ENCODE data around the gene GTF3C2. TPM values are rescaled to one million over a fixed set of nuclear protein-coding genes. Genes with fewer than 3 reads are reported as not detected.

The GTF3C2 gene
- total RNA-seq, 1 donor from 2014 or later, result 19.2 TPM

GRCh38 chr2:27373567-27373966 is 17.0 kb upstream of the GTF3C2 start:
- Histone ChIP-seq H3K27me3 (ENCODE audit: control insufficient read depth, insufficient read depth, low read length) (no peaks in the 10 kb centered on the region), H3K4me3 (ENCODE audit: low read depth, low read length) (no peak overlapping the region), H3K36me3 (ENCODE audit: control insufficient read depth, insufficient read depth, low read length) (peaks cover 28% of the 10 kb centered on the region)
- TF ChIP-seq CTCF (IDR thresholded peaks at IDR 0.05; ENCODE audit: insufficient read depth, low read length, severe bottlenecking), result no peak
- DNase-seq (ENCODE audit: low read depth) (no peak), FAIRE-seq (no peak)

- H3K27me3 ChIP-seq (ENCODE audit: control insufficient read depth, insufficient read depth, low read length), result no peaks in the 10 kb centered on the region
- H3K36me3 ChIP-seq (ENCODE audit: control insufficient read depth, insufficient read depth, low read length), result peaks cover 29% of the 10 kb centered on the region
- FAIRE-seq, result no peak
These were observed 16.4 kb upstream of the GTF3C2 start for GRCh38 chr2:27372937-27373336.

GRCh38 chr2:27370816-27371620 is 14.5 kb upstream of the GTF3C2 start:
- Histone ChIP-seq H3K36me3 (ENCODE audit: control insufficient read depth, insufficient read depth, low read length) (peaks cover 34% of the 10 kb centered on the region), H3K4me3 (ENCODE audit: low read depth, low read length) (peak overlapping the region; percentile 98), H3K27me3 (ENCODE audit: control insufficient read depth, insufficient read depth, low read length) (no peaks in the 10 kb centered on the region)
- DNase-seq (ENCODE audit: low read depth), result peak; percentile 47
- no peak for TF ChIP-seq CTCF (IDR thresholded peaks at IDR 0.05; ENCODE audit: insufficient read depth, low read length, severe bottlenecking)
- FAIRE-seq, result no peak

More at GRCh38 chr2:27372937-27373336, 16.4 kb upstream of the GTF3C2 start:
- no peak for TF ChIP-seq CTCF (IDR thresholded peaks at IDR 0.05; ENCODE audit: insufficient read depth, low read length, severe bottlenecking)
- DNase-seq (ENCODE audit: low read depth), result no peak
- H3K4me3 ChIP-seq (ENCODE audit: low read depth, low read length), result no peak overlapping the region

GRCh38 chr2:27370026-27370815 is 13.7 kb upstream of the GTF3C2 start, which contains the start of the genes EIF2B4 and SNX17:
Gene EIF2B4 (minus strand): TSS chr2:27370338. CDS start chr2:27370314, 24 bp downstream.
Gene SNX17 (plus strand): TSS chr2:27370616. CDS start chr2:27370744, 128 bp downstream.
- Histone ChIP-seq H3K36me3 (ENCODE audit: control insufficient read depth, insufficient read depth, low read length) (peaks cover 29% of the 10 kb centered on the region), H3K4me3 (ENCODE audit: low read depth, low read length) (peak within 1 kb of the TSS; percentile 98), H3K27me3 (ENCODE audit: control insufficient read depth, insufficient read depth, low read length) (no peaks in the 10 kb centered on the region)
- TF ChIP-seq CTCF (IDR thresholded peaks at IDR 0.05; ENCODE audit: insufficient read depth, low read length, severe bottlenecking), result peak; percentile 93
- FAIRE-seq, result no peak
- DNase-seq (ENCODE audit: low read depth), result peak; percentile 97

- TF ChIP-seq CTCF (IDR thresholded peaks at IDR 0.05; ENCODE audit: insufficient read depth, low read length, severe bottlenecking), result no peak
- DNase-seq (ENCODE audit: low read depth), result peak; percentile 45
These were observed 13.0 kb upstream of the GTF3C2 start for GRCh38 chr2:27369471-27370025.

More at GRCh38 chr2:27369471-27370025, 13.0 kb upstream of the GTF3C2 start:
- H3K27me3 ChIP-seq (ENCODE audit: control insufficient read depth, insufficient read depth, low read length), result no peaks in the 10 kb centered on the region
- FAIRE-seq, result no peak
- H3K4me3 ChIP-seq (ENCODE audit: low read depth, low read length), result peak overlapping the region; percentile 98
- peaks cover 25% of the 10 kb centered on the region for H3K36me3 ChIP-seq (ENCODE audit: control insufficient read depth, insufficient read depth, low read length)

Measured in bronchial epithelial cell (primary cell).